C4-2B (cell line): ENCODE measurements around the gene ETS1.

Experiments used
- CTCF ChIP-seq: fragments of 450-650 bp; conservative IDR thresholded peaks from 2 replicates; pipeline ENCODE4 v1.5.1; 2017; ENCODE audit warnings: mild to moderate bottlenecking
- ZFX ChIP-seq: fragments of 450-650 bp; IDR thresholded peaks from 2 replicates; pipeline ENCODE4 v1.6.1; 2017

- TF ChIP-seq CTCF: no peak
- no peak for TF ChIP-seq ZFX
These were observed 9.9 kb upstream of the ETS1 start for GRCh38 chr11:128597209-128597608.
